ENCODE data around the gene EFTUD2. TPM values are rescaled to one million over a fixed set of nuclear protein-coding genes. Genes with fewer than 3 reads are reported as not detected.

EFTUD2 gene
- total and polyA plus RNA-seq, 2 experiments from 2014 or later: 60.1 to 63.7 TPM

DNA sequence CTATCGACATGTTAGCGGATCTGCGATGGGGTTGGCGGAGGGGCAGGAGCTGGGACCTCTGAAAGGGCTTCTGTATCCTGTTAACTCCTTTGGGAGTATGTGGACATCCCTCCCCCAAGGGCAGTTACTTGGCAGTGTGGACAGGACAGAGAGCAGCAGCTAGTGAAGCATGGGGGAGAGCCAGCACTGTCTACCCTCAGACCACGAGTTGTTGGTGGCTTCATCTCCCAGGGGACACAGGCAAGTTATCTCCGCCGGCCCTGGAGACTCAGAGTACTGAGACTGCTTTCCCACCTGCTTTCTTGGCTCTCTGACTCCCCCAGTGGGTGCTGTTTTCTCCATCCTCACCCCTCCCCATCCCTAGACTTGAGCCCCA, 21.3 kb upstream of the EFTUD2 start:
- H3K4me2 ChIP-seq (ENCODE audit: unreplicated experiment): no peak overlapping the region
- DNase-seq: no peak
- H3K4me3 ChIP-seq: no peak overlapping the region
- in situ Hi-C loops (cut with MboI): loop anchor here (5.0 to 10.0 kb wide), 2 partner anchors 94 to 202 kb away; no protein-coding TSS in a partner anchor
- H3K27me3 ChIP-seq (replicated peaks; ENCODE audit: insufficient read depth): no peaks in the 10 kb centered on the region
- no peaks in the 10 kb centered on the region for H3K9me2 ChIP-seq (ENCODE audit: insufficient read depth)
- H3K36me3 ChIP-seq (ENCODE audit: low read depth): no peaks in the 10 kb centered on the region
- 76 to 79% methylated on average over 7 of the region's 7 CpGs for WGBS, 2 experiments (ENCODE audit: low coverage in 1 of 2, low lambda C conversion rate in 2 of 2, missing lambda C conversion rate in 2 of 2)
- 0 out of 2 replicates have a peak overlapping the region, but pooled peaks have one; percentile 46 for H2AFZ ChIP-seq
- TF ChIP-seq EZH2 (IDR thresholded peaks at IDR 0.05; ENCODE audit: insufficient read depth, poor library complexity, severe bottlenecking) (no peak), EZH2phosphoT487 (IDR thresholded peaks at IDR 0.05; ENCODE audit: insufficient read depth, low read depth) (no peak)
- no peaks in the 10 kb centered on the region for H3K79me2 ChIP-seq (ENCODE audit: insufficient read depth)
- peaks cover 13% of the 10 kb centered on the region for H3K4me1 ChIP-seq (ENCODE audit: insufficient read depth)
- H3K27ac ChIP-seq: no peak overlapping the region
- H4K20me1 ChIP-seq (ENCODE audit: insufficient read depth): no peaks in the 10 kb centered on the region
- H3K9ac ChIP-seq: no peak overlapping the region
- H3K9me3 ChIP-seq (ENCODE audit: low read depth): no peaks in the 10 kb centered on the region
- no peaks in the 10 kb centered on the region for H3F3A ChIP-seq (ENCODE audit: insufficient read depth)

GRCh38 chr17:44919885-44920564, 20.8 kb upstream of the EFTUD2 start:
- H3K9ac ChIP-seq: no peak overlapping the region
- H3K9me2 ChIP-seq (ENCODE audit: insufficient read depth): no peaks in the 10 kb centered on the region
- peak overlapping the region; percentile 46; the same call in 1 of the 2 replicates for H2AFZ ChIP-seq
- no peaks in the 10 kb centered on the region for H3K36me3 ChIP-seq (ENCODE audit: low read depth)
- TF ChIP-seq EZH2phosphoT487 (IDR thresholded peaks at IDR 0.05; ENCODE audit: insufficient read depth, low read depth) (no peak), EZH2 (IDR thresholded peaks at IDR 0.05; ENCODE audit: insufficient read depth, poor library complexity, severe bottlenecking) (no peak)
- no peak overlapping the region for H3K27ac ChIP-seq
- in situ Hi-C loops (cut with MboI): loop anchor here (5.0 to 10.0 kb wide), 2 partner anchors 95 to 202 kb away; no protein-coding TSS in a partner anchor
- H3F3A ChIP-seq (ENCODE audit: insufficient read depth): no peaks in the 10 kb centered on the region
- no peaks in the 10 kb centered on the region for H3K9me3 ChIP-seq (ENCODE audit: low read depth)
- H3K4me2 ChIP-seq (ENCODE audit: unreplicated experiment): no peak overlapping the region
- H3K4me3 ChIP-seq: no peak overlapping the region
- no peaks in the 10 kb centered on the region for H3K79me2 ChIP-seq (ENCODE audit: insufficient read depth)
- H3K4me1 ChIP-seq (ENCODE audit: insufficient read depth): peaks cover 13% of the 10 kb centered on the region
- H3K27me3 ChIP-seq (replicated peaks; ENCODE audit: insufficient read depth): no peaks in the 10 kb centered on the region
- DNase-seq: peak; percentile 89
- WGBS, 2 experiments (ENCODE audit: low coverage in 1 of 2, low lambda C conversion rate in 2 of 2, missing lambda C conversion rate in 2 of 2): 8% methylated on average over 9 of the region's 9 CpGs
- no peaks in the 10 kb centered on the region for H4K20me1 ChIP-seq (ENCODE audit: insufficient read depth)

GRCh38 chr17:44919411-44919810, 20.2 kb upstream of the EFTUD2 start:
- DNase-seq: no peak
- Histone ChIP-seq H3K9ac (no peak overlapping the region), H3K9me2 (ENCODE audit: insufficient read depth) (no peaks in the 10 kb centered on the region), H2AFZ (0 out of 2 replicates have a peak overlapping the region, but pooled peaks have one; percentile 46), H3K27me3 (replicated peaks; ENCODE audit: insufficient read depth) (no peaks in the 10 kb centered on the region), H3K79me2 (ENCODE audit: insufficient read depth) (no peaks in the 10 kb centered on the region), H3K4me2 (ENCODE audit: unreplicated experiment) (no peak overlapping the region), H3K9me3 (ENCODE audit: low read depth) (no peaks in the 10 kb centered on the region), H3K4me1 (ENCODE audit: insufficient read depth) (peaks cover 13% of the 10 kb centered on the region), H3F3A (ENCODE audit: insufficient read depth) (no peaks in the 10 kb centered on the region), H3K4me3 (no peak overlapping the region), H3K27ac (no peak overlapping the region), H4K20me1 (ENCODE audit: insufficient read depth) (no peaks in the 10 kb centered on the region), H3K36me3 (ENCODE audit: low read depth) (no peaks in the 10 kb centered on the region)
- TF ChIP-seq EZH2phosphoT487 (IDR thresholded peaks at IDR 0.05; ENCODE audit: insufficient read depth, low read depth) (no peak), EZH2 (IDR thresholded peaks at IDR 0.05; ENCODE audit: insufficient read depth, poor library complexity, severe bottlenecking) (no peak)
- WGBS, 2 experiments (ENCODE audit: low coverage in 1 of 2, low lambda C conversion rate in 2 of 2, missing lambda C conversion rate in 2 of 2): 60 to 62% methylated on average over 2 of the region's 2 CpGs
- in situ Hi-C loops (cut with MboI): no loop called here

- no peak for TF ChIP-seq EZH2 (IDR thresholded peaks at IDR 0.05; ENCODE audit: insufficient read depth, poor library complexity, severe bottlenecking)
- no peak for TF ChIP-seq EZH2phosphoT487 (IDR thresholded peaks at IDR 0.05; ENCODE audit: insufficient read depth, low read depth)
Measured at GRCh38 chr17:44918006-44918405, 18.8 kb upstream of the EFTUD2 start.

More at GRCh38 chr17:44918006-44918405, 18.8 kb upstream of the EFTUD2 start:
- DNase-seq: no peak
- 97 to 98% methylated on average over 2 of the region's 2 CpGs for WGBS, 2 experiments (ENCODE audit: low coverage in 1 of 2, low lambda C conversion rate in 2 of 2, missing lambda C conversion rate in 2 of 2)
- Histone ChIP-seq H3K9me3 (ENCODE audit: low read depth) (no peaks in the 10 kb centered on the region), H3K27ac (no peak overlapping the region), H3K79me2 (ENCODE audit: insufficient read depth) (no peaks in the 10 kb centered on the region), H3F3A (ENCODE audit: insufficient read depth) (no peaks in the 10 kb centered on the region), H3K9me2 (ENCODE audit: insufficient read depth) (no peaks in the 10 kb centered on the region), H3K4me3 (no peak overlapping the region), H2AFZ (no peak overlapping the region), H4K20me1 (ENCODE audit: insufficient read depth) (no peaks in the 10 kb centered on the region), H3K9ac (no peak overlapping the region), H3K4me2 (ENCODE audit: unreplicated experiment) (no peak overlapping the region), H3K4me1 (ENCODE audit: insufficient read depth) (peaks cover 13% of the 10 kb centered on the region), H3K27me3 (replicated peaks; ENCODE audit: insufficient read depth) (no peaks in the 10 kb centered on the region), H3K36me3 (ENCODE audit: low read depth) (no peaks in the 10 kb centered on the region)
- in situ Hi-C loops (cut with MboI): no loop called here

Measured in GM23248 (cell line).